Activated CD4-positive, alpha-beta T cell treated with anti-CD3 and anti-CD28 coated beads for 24 hours (primary cell): ENCODE measurements around the gene MEGF6.

Source experiments
- DNase-seq, 2 donors: peaks; one replicate each; pipeline ENCODE4 v3.0.0-alpha.2; 2020; ENCODE audit warnings: low read depth in 2 of 2

MEGF6 gene

DNA sequence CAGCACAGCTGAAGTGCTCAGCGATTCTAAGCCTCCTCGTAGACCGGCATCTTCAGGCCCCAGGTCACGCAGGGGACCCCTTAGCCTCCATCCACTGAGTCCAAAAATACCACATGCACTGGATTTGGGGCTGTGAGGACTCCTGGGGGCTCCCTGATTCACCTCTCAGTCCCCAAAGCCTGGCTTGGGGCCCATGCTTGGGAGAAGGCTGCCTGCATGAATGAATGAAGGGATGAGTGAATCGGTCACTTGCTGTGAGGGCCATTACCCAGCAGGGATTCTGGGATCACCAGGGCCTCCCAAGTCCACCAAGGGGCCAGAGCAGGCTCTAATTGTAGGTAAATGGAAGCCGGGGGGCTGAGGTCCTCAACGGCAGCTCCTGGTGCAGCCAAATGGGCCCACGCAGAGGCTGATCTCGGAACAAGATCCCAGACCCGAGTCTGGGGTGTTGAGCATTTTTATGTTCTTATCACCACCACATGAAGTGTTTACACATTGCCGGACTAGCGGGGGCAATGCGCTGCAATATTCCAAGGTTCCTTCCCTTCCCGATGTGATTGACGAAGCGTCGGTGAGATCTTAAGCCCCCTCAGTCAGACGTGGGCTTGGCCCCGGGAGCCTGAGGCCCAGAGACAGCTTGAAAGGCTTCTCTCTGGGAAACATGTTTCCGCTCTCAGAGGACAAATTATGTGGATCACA is 170.4 kb downstream of the MEGF6 start:
- no peak for DNase-seq

DNA sequence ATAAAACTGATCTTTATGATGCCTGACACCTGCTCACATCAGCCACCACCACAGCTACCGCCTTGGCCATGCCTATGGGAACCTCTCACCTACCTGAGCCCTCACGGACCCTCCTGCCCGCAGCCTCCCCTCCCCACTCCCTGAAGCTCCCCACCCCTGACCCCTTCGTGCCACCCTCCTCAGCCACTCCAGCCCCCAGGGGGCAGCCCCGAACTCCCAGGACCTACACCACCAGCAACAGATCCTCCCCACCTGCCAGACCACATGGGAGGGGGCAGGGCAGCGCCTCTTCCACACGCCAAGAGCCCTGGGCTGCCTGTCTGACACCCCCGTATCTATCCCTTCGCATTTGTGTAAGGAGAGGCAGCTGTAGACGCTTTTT is 171.0 kb downstream of the MEGF6 start:
- no peak for DNase-seq
